ENCODE data around the gene GIT2.

GRCh38 chr12:110012659-110013058 lies 16.5 kb upstream of the GIT2 start:
- TF ChIP-seq POLR2A (IDR thresholded peaks at IDR 0.05; ENCODE audit: low read depth, low read length) (no peak), POLR2AphosphoS5 (IDR thresholded peaks at IDR 0.05; ENCODE audit: low read depth, low read length) (no peak), TAF1 (IDR thresholded peaks at IDR 0.05; ENCODE audit: borderline replicate concordance, low read depth, low read length) (no peak)
